ENCODE measurements around the gene TRIM17.

The TRIM17 gene

DNA sequence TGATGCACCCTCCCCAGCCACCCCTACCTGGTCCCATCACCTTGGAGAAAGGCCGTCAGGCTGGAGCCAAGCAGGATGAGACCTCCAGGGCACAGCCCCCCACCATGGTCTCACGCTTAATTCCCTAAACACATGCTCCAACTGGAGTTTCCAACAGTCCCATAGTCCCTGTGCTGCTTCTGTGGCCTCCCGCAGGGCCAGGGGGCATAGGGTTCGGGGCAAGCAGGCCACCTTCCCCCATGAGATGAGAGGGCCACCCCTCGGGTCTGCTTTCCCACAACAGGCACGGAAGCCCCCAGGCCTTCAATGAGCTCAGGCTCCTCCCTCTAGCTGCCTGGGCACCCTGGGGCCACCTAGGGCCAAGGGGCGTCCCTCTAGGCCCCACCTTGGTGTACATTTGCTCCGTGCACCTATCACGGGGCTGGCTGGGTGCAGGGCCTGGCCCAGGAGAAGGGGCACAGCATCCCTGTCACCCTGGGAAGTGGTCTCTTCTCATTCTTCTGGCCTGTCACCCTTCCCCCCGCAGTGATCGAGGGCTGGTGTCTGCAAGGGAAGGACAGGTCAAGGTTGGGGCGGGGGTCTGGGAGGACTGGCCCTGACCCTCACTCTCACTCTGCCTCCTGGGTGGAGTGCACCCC, 52.5 kb downstream of the TRIM17 start:
- Histone ChIP-seq H3K9me3 (ENCODE audit: control insufficient read depth, insufficient read depth, low read depth, low read length) (no peaks in the 10 kb centered on the region), H3K4me1 (ENCODE audit: control insufficient read depth, insufficient read depth, low read length) (no peaks in the 10 kb centered on the region), H3K27ac (ENCODE audit: extremely low read depth, low read depth, low read length) (no peak overlapping the region), H3K4me3 (ENCODE audit: low read depth, low read length) (no peak overlapping the region), H3K36me3 (ENCODE audit: control insufficient read depth in 2 of 2, insufficient read depth in 1 of 2, low read length in 2 of 2) (no peaks in the 10 kb centered on the region)
- no peak for TF ChIP-seq OVOL3 (tag by site-specific recombination; IDR thresholded peaks at IDR 0.05)
- no peak for TF ChIP-seq ZNF404 (tag by site-specific recombination; IDR thresholded peaks at IDR 0.05)
- peak; percentile 37; the same call in 1 of the 2 replicates for TF ChIP-seq GLIS2 (tag by site-specific recombination; IDR thresholded peaks at IDR 0.05)
- no peak for TF ChIP-seq ZNF518A (tag by site-specific recombination; conservative IDR thresholded peaks at IDR 0.05; ENCODE audit: low read depth)
- POLR2A ChIA-PET = no interaction called here
- CTCF ChIA-PET = no interaction called here

GRCh38 chr1:228363686-228364067, 53.0 kb downstream of the TRIM17 start:
- ChIA-PET POLR2A (no interaction called here), CTCF (no interaction called here)
- no peak for TF ChIP-seq ZBTB17 (tag by site-specific recombination; IDR thresholded peaks at IDR 0.05)
- no peak for TF ChIP-seq ZNF792 (tag by site-specific recombination; IDR thresholded peaks at IDR 0.05)
- TF ChIP-seq ELK4 (IDR thresholded peaks at IDR 0.05; ENCODE audit: borderline replicate concordance, low read depth, low read length) = no peak
- no peak for TF ChIP-seq KLF7 (tag by site-specific recombination; IDR thresholded peaks at IDR 0.05; ENCODE audit: borderline replicate concordance)
- TF ChIP-seq ZNF2 (tag by site-specific recombination; IDR thresholded peaks at IDR 0.05) = no peak
- no peak for TF ChIP-seq YY1 (tag by site-specific recombination; IDR thresholded peaks at IDR 0.05)
- TF ChIP-seq ZNF624 (tag by site-specific recombination; IDR thresholded peaks at IDR 0.05) = no peak
- TF ChIP-seq ZNF223 (tag by site-specific recombination; IDR thresholded peaks at IDR 0.05) = no peak
- no peak for TF ChIP-seq ZNF776 (tag by site-specific recombination; IDR thresholded peaks at IDR 0.05; ENCODE audit: borderline replicate concordance)
- TF ChIP-seq ZNF571 (tag by site-specific recombination; IDR thresholded peaks at IDR 0.05) = no peak
- no peak for TF ChIP-seq ZNF324 (tag by site-specific recombination; IDR thresholded peaks at IDR 0.05)
- TF ChIP-seq ZBTB11 (tag by site-specific recombination; conservative IDR thresholded peaks at IDR 0.05; ENCODE audit: low read depth) = no peak
- TF ChIP-seq ZNF112 (tag by site-specific recombination; IDR thresholded peaks at IDR 0.05) = no peak
- no peak for TF ChIP-seq HOXD13 (CRISPR knock-in tag; IDR thresholded peaks at IDR 0.05; ENCODE audit: borderline replicate concordance)

More at GRCh38 chr1:228363686-228364067, 53.0 kb downstream of the TRIM17 start:
- H3K27ac ChIP-seq (ENCODE audit: extremely low read depth, low read depth, low read length) = no peak overlapping the region
- no peaks in the 10 kb centered on the region for H3K4me1 ChIP-seq (ENCODE audit: control insufficient read depth, insufficient read depth, low read length)
- no peak overlapping the region for H3K4me3 ChIP-seq (ENCODE audit: low read depth, low read length)
- no peaks in the 10 kb centered on the region for H3K36me3 ChIP-seq (ENCODE audit: control insufficient read depth in 2 of 2, insufficient read depth in 1 of 2, low read length in 2 of 2)
- H3K9me3 ChIP-seq (ENCODE audit: control insufficient read depth, insufficient read depth, low read depth, low read length) = no peaks in the 10 kb centered on the region

Data from HEK293 (cell line).